Heart right ventricle (tissue), 16 donors: ENCODE measurements around the gene RBM6. TPM values are rescaled to one million over a fixed set of nuclear protein-coding genes. Genes with fewer than 3 reads are reported as not detected.
A peak's percentile ranks its signal among the peaks of the same experiment; 100 is the strongest.

ENCODE experiments used
- ATAC-seq, 8 donors: fragments of 200-7000 bp; cut with Tn5 transposase; one replicate each; pipeline ENCODE4 v1.9.1; 2020; ENCODE audit warnings: mild to moderate bottlenecking in 8 of 8, moderate library complexity in 8 of 8, moderate number of reproducible peaks in 1 of 8
- DNase-seq, 2 donors: peaks; one replicate each; pipeline ENCODE4 v3.0.0-alpha.2; 2020
- H3K27ac ChIP-seq, 10 donors: fragments of 200-600 bp; sonication (generic) in 2 of 10; one replicate each; pipeline versions ENCODE4 v1.5.0 to v1.8.0; 2020 to 2022; ENCODE audit warnings: mild to moderate bottlenecking in 3 of 10
- H3K27me3 ChIP-seq, 7 donors: fragments of 200-600 bp; one replicate each; pipeline ENCODE4 v1.8.0; 2021 to 2022; ENCODE audit warnings: mild to moderate bottlenecking in 2 of 7
- H3K36me3 ChIP-seq, 9 donors: fragments of 200-600 bp; sonication (generic) in 1 of 9; one replicate each; pipeline versions ENCODE4 v1.5.0 to v1.8.0; 2020 to 2022; ENCODE audit warnings: mild to moderate bottlenecking in 2 of 9
- H3K4me1 ChIP-seq, 9 donors: fragments of 200-600 bp; sonication (generic) in 1 of 9; one replicate each; pipeline versions ENCODE4 v1.5.0 to v1.8.0; 2020 to 2022; ENCODE audit warnings: mild to moderate bottlenecking in 4 of 9
- H3K4me3 ChIP-seq, 10 donors: fragments of 200-600 bp; sonication (generic) in 2 of 10; one replicate each; pipeline versions ENCODE4 v1.5.0 to v1.8.0; 2020 to 2022; ENCODE audit warnings: mild to moderate bottlenecking in 7 of 10, moderate library complexity in 2 of 10
- H3K9me3 ChIP-seq, 11 donors: fragments of 200-600 bp in 10 of 11; sonication (generic) in 2 of 11; one replicate each; pipeline versions ENCODE4 v1.5.0 to v1.8.0; 2013 to 2022; ENCODE audit warnings: mild to moderate bottlenecking in 2 of 11, control low read depth in 1 of 11, moderate library complexity in 1 of 11
- WGBS, 2 donors: extraction: QIAGEN DNeasy Blood & Tissue Kit; methylation state at CpG; one replicate each; pipeline ENCODE4 v1.1.7; 2013; ENCODE audit warnings: inconsistent platforms in 1 of 2; 5-methylcytosine and 5-hydroxymethylcytosine counted together
- intact Hi-C, 10 donors: fragments of 100-400 bp; cut with DNase I; formaldehyde crosslinking; loops; one replicate each; pipeline versions ENCODE4 v1.11.1 to v1.14.2; 2022
- polyA plus RNA-seq, 2 donors: library from polyadenylated mRNA; stranded (reverse); fragments of 200-250 nt; gene quantifications; one replicate each; pipeline ENCODE4 v1.2.3, GENCODE V29; 2013
- total RNA-seq, 10 donors: library from RNA; stranded (reverse); fragmentation: NEBNext Ultra II Directional in 3 of 10; extraction: Animal tissue kit (Norgen Biotek cat#: 25700) in 3 of 10; gene quantifications; one replicate each; pipeline versions ENCODE4 v1.2.1 to v1.2.4, GENCODE V29; 2021 to 2023
- TF ChIP-seq, protein P1 (sequence below), 9 donors: fragments of 200-600 bp; sonication (generic) in 2 of 9; IDR thresholded peaks; one replicate each; pipeline versions ENCODE4 v1.5.0 to v1.8.0; 2021 to 2022; ENCODE audit warnings: antibody characterized with exemption in 9 of 9, mild to moderate bottlenecking in 5 of 9, moderate library complexity in 1 of 9
- donor health status: Arrhythmogenic right ventricular cardiomyopathy.
- donor health status: ischemic (EF 13 %, LVEDD 7.1; RV severe dilation, severe dysfunction).
- donor health status: healthy with polysubstance abuse.
- donor health status: DM: no; HTN: yes; CAD: no.
- donor health status: DM: no; HTN: no; CAD: no.
- donor health status: ischemic (EF 25% LVEDD 6.9; RV normal size, moderate dysfunction).
- donor health status: ischemic (EF 25% LVEDD 5.7; RV mildly dilated, moderate dysfunction).
- donor health status: healthy.
- donor health status: DM: yes; HTN: yes; CAD: no.
- donor health status: Ischemic cardiomyopathy.
- donor health status: ischemic (EF 35%, LVEDD 5.7; RV mildly dilated, moderate dysfunction).
- donor health status: nonischemic (EF 11% LVEDD 7.7; RV severe dilation, severe dysfunction).
- donor health status: DM: yes; HTN: yes; CAD: no.
- donor health status: PGD.
- donor health status: ischemic (EF 29% LVEDD 5.4; RV normal size, mild dysfunction).
- donor health status: nonischemic (EF 23%, LVEDD 6.1; RV moderate dilation, normal function).

The RBM6 gene
- total and polyA plus RNA-seq, 12 donors = 26.0 to 208 (median 37.6) TPM

GRCh38 chr3:50121072-50122032, 181.4 kb downstream of the RBM6 start:
- intact Hi-C loops = loop anchor here (1.0 to 10.0 kb wide), 8 partner anchors 33 to 153 kb away; partner anchors contain the start of genes LSMEM2 (in 1 of the 10) and SEMA3F (in 1 of the 10)
- DNase-seq (peak; percentile 69 to 72), ATAC-seq (peak; percentile 78 to 92 (median 86))
- no peaks in the 10 kb centered on the region for H3K27me3 ChIP-seq
- WGBS, 2 donors = 30 to 36% methylated on average over 13 of the region's 13 CpGs
- no peak overlapping the region for H3K4me3 ChIP-seq
- no peak overlapping the region for H3K27ac ChIP-seq
- H3K9me3 ChIP-seq = no peaks in the 10 kb centered on the region
- peaks cover 2 to 27% (median 8%) of the 10 kb centered on the region in 9 donors for H3K4me1 ChIP-seq
- H3K36me3 ChIP-seq = peaks cover 5 to 57% (median 44%) of the 10 kb centered on the region in 9 donors
- TF ChIP-seq, protein P1, sequence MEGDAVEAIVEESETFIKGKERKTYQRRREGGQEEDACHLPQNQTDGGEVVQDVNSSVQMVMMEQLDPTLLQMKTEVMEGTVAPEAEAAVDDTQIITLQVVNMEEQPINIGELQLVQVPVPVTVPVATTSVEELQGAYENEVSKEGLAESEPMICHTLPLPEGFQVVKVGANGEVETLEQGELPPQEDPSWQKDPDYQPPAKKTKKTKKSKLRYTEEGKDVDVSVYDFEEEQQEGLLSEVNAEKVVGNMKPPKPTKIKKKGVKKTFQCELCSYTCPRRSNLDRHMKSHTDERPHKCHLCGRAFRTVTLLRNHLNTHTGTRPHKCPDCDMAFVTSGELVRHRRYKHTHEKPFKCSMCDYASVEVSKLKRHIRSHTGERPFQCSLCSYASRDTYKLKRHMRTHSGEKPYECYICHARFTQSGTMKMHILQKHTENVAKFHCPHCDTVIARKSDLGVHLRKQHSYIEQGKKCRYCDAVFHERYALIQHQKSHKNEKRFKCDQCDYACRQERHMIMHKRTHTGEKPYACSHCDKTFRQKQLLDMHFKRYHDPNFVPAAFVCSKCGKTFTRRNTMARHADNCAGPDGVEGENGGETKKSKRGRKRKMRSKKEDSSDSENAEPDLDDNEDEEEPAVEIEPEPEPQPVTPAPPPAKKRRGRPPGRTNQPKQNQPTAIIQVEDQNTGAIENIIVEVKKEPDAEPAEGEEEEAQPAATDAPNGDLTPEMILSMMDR (IDR thresholded peaks at IDR 0.05) = peak; percentile 63 to 92 (median 85)

- DNase-seq (no peak), ATAC-seq (peak in 6 of 8 donors; percentile 4 to 19 (median 10))
- H3K36me3 ChIP-seq = peaks cover 2 to 49% (median 38%) of the 10 kb centered on the region in 9 donors
- intact Hi-C loops = loop anchor here in 5 of 10 donors (2.0 to 10.0 kb wide), 4 partner anchors 65 to 153 kb away; partner anchors contain the start of gene LSMEM2 (in 1 of the 5)
- no peak overlapping the region for H3K4me3 ChIP-seq
- TF ChIP-seq, protein P1 (IDR thresholded peaks at IDR 0.05) = no peak
- peaks cover 2 to 32% (median 9%) of the 10 kb centered on the region in 9 donors for H3K4me1 ChIP-seq
- 78 to 86% methylated on average over 2 of the region's 2 CpGs for WGBS, 2 donors
- no peaks in the 10 kb centered on the region for H3K9me3 ChIP-seq
- no peaks in the 10 kb centered on the region for H3K27me3 ChIP-seq
- no peak overlapping the region for H3K27ac ChIP-seq
Observed at GRCh38 chr3:50122071-50122470, 182.1 kb downstream of the RBM6 start.

- 80 to 85% methylated on average over 14 of the region's 14 CpGs for whole genome bisulfite sequencing, 2 donors
- H3K27me3 ChIP-seq = no peaks in the 10 kb centered on the region
- DNase-seq (no peak), ATAC-seq (no peak)
- TF ChIP-seq, protein P1 (IDR thresholded peaks at IDR 0.05) = no peak
- no peak overlapping the region for H3K4me3 ChIP-seq
- H3K9me3 ChIP-seq = no peaks in the 10 kb centered on the region
- H3K4me1 ChIP-seq = peaks cover 2 to 32% (median 9%) of the 10 kb centered on the region in 9 donors
- H3K36me3 ChIP-seq = peaks cover 0 to 42% (median 31%) of the 10 kb centered on the region in 9 donors
- intact Hi-C loops = loop anchor here in 5 of 10 donors (2.0 to 10.0 kb wide), 4 partner anchors 64 to 152 kb away; partner anchors contain the start of gene LSMEM2 (in 1 of the 5)
- no peak overlapping the region for H3K27ac ChIP-seq
Observed at GRCh38 chr3:50122661-50123391, 182.9 kb downstream of the RBM6 start.
